HG03469 (cell line): ENCODE data around the gene RERE.

ENCODE experiments used
- ATAC-seq: cut with Tn5 transposase; IDR thresholded peaks from one replicate; pipeline ENCODE4 v1.9.1; 2021; ENCODE audit warnings: mild to moderate bottlenecking, moderate library complexity, moderate number of reproducible peaks; ENCODE audit not compliant: unreplicated experiment

RERE gene

GRCh38 chr1:8374356-8374755 is 443.1 kb downstream of the RERE start:
- no peak for ATAC-seq

DNA sequence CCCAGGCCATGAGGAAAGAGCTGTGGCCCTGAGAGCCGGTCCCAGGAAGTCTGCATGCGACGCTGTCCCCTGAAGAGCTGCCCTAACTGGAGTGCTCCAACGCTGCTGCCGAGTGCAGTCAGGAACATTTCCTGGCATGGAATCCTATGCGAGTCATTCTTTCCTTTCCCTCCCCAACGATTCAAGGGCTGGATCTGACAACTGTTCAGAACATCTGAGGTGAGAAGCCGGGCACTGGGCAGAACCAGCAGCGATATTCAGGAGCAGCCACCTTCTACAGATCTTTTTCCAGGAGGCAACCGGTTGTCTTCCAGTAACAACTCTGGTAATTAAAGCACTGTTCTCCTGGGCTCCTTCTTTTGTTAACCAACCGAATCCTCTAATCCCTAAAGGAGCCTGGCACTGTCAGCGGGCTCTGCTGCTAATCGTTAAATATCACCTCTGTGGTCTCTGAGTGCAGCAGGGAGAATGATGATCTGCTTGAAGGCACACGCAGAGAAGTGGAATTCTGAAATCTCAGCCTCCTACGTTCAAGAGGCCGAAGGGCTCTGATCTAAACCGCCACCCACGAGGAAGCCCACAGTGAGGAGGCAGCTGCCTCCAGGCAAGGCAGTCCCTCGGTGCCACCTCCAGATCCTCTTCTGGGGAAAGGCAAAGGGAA is 443.7 kb downstream of the RERE start:
- no peak for ATAC-seq

GRCh38 chr1:8373125-8373524 is 444.3 kb downstream of the RERE start:
- ATAC-seq = no peak

- ATAC-seq = no peak
Measured at GRCh38 chr1:8371372-8371991, 446.0 kb downstream of the RERE start.

DNA sequence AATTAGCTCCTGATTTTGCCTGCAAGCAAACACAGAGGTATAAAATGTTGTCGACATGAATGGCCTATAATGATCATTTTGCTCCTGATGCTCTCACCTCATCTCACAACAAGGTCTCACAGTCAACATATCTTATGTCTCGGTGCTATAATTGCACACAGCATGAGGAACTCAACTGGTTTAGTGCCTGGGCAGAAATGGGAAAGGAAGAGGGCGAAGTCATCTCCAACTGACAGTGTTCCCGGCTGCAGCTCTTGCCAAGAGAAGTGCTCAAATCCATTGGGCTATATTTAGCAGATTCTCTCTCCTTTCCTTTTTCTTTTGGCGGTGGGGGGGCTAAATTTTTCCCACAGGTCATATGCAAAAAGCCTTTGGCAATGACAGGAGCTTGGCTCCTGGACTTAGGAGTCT is 446.5 kb downstream of the RERE start:
- no peak for ATAC-seq

- no peak for ATAC-seq
Measured at GRCh38 chr1:8370046-8370881, 447.2 kb downstream of the RERE start.

- ATAC-seq = no peak
Measured at GRCh38 chr1:8368956-8369639, 448.3 kb downstream of the RERE start.

DNA sequence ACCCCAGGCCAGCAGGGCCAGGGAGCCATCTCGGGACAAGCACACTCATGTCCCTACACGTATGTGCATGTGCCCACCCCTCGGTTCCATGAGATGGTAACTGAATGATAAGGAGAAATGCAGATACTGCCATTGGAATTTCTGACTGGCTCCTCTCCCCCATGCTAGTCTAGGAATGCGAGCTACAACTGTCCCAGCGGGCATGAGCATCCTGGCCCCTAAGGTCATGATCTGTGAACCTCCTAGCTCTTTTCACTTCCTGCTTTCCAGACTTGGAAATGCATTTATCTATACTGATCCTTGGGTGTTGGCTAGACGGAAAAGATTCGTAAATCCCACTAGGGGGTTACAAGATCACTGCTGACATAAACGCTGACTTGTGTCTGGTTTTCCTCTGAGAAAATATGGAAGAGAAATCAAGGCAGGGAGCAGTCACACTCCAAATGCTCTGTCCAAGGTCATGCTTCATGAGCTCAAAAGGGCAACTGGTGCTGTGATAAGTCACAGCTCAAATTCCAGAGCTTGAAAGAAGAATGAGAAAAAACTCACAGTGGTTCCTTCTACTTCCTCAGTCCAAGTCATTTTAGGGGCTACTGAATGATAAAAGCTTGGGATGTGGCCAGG is 449.8 kb downstream of the RERE start:
- no peak for ATAC-seq

- no peak for ATAC-seq
Measured at GRCh38 chr1:8365661-8366362, 451.6 kb downstream of the RERE start.

DNA sequence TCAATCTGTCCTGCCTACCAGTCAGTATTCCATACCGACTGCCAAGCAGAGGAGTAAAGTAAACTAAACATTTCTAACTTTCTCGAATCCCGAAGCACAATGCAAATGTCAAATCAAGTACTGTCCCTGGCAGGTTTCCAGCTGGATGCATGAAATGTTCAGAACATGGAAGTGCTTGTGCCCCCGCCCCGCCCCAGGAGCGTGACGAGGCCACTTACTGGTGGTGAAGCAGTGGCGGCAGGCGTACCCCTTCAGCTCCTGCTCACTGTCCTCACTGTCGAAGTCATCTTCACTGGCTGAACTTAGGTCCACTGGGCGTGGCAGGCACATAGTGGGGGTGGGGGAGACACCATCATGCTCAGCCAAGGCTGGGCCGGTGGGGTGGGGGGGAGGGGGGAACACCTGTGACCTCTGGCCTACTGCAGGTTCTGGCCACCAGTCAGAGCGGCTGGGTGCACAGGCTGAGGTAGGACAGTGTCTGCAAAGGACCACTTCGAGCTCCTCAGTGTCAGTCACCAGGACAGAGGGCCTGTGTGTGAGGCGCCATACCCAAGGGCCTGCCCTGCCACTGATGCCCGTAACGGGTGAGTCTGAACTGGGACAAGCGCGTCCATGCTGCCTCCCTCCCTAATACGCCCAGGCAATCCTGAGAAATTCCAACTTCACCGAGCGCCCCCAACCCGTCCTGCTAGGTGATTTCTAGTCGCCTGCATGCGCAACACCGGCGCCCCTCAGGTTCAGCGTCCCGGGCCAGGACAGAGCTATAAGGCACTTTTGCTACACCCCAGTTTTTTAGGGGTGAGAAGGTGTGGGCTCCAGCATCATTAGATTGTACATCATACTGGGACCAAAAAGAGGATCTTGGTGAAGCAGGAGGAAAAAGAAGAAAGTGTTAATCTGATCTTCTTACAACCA is 452.7 kb downstream of the RERE start:
- no peak for ATAC-seq

GRCh38 chr1:8363767-8364301 is 453.6 kb downstream of the RERE start:
- no peak for ATAC-seq

- no peak for ATAC-seq
Measured at GRCh38 chr1:8363186-8363766, 454.2 kb downstream of the RERE start.

- ATAC-seq = no peak
Measured at GRCh38 chr1:8362701-8363101, 454.7 kb downstream of the RERE start.

GRCh38 chr1:8361198-8361849 is 456.1 kb downstream of the RERE start:
- no peak for ATAC-seq

DNA sequence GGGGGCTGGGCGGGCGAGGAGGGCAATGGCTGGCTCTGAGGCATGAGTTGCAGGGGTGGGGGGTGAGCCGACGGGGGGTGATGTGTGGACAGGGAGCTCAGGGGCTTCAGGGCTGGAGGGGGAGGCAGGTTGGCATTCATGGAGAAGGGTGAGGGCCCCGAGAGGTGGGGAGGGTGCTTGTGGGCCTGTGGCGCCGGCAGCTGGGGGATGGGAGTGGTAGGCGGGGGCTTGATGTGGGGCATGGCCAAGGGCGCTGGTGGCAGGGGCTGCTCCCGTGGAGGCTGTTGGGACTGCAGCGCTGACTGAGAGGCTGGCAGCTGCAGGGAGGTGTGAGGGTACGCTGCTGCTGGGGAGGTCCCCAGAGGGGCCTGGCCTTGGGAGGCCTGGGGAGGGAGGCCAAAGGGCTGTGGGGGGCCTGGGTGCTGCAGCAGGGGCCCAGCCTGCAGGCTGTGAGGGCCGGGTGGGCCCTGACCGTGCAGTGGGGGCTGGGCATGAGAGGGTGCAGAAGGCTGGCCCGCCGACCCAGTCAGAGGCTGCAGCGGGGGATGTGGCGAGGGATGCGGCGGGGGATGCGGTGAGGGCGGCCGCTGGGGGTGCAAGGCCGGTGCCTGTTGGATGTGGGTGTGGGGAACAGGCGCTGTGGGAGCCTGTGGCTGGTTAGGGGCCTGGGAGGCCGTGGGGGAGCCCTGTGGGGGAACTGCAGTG is 456.8 kb downstream of the RERE start:
- no peak for ATAC-seq

DNA sequence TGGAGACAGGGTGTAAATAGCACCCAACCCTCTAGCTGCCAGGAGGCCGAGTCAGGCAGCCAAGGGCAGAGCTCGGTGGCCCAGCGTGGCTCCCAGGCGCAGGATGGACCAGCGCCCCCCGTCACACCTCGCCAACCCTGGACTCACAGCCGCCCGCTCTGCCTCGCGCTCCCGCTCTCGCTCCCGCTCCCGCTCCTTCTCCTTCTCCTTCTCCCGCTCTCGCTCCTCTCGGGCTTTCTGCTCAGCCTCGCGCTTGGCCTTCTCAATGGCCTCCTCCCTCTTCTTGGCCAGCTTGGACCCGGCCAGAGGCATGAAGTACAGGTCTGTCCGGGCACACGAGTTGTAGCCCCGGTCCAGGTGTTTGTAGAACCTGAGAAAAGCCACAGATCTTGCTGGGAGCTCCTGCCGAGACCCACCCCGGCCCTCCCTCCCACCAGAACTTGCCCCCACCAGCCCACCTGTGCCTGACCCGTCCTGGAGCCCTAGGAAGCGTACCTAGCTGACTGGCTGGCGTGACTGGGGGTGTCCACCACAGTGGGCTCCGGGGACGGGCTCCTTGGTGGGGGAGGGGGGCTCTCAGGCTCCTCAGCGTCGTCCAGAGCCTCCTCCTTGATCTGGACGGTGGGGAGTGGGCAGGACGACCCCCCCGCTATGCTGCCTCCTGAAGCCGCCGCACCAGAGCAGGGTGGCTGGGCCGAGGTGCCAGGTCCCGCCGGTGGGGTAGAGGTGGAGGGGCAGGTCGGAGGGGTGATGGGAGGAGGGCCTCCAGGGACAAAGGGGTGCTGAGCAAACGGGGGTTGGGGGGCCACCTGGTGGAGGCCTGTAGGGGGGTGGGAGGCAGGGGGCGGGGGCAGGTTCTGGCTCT is 457.6 kb downstream of the RERE start:
- ATAC-seq = no peak
